ENCODE data around the gene RNF130.

The RNF130 gene

GRCh38 chr5:180084638-180085561 is 13.3 kb upstream of the RNF130 start:
- no peak for FAIRE-seq

- no peak for FAIRE-seq
These were observed 12.0 kb upstream of the RNF130 start for GRCh38 chr5:180083529-180084060.

- FAIRE-seq, result no peak
These were observed 11.3 kb upstream of the RNF130 start for GRCh38 chr5:180082633-180083420.

- FAIRE-seq, result no peak
These were observed 9.9 kb upstream of the RNF130 start for GRCh38 chr5:180081481-180081880.

- FAIRE-seq, result no peak
These were observed 9.1 kb upstream of the RNF130 start for GRCh38 chr5:180080486-180081280.

- no peak for FAIRE-seq
These were observed 8.3 kb upstream of the RNF130 start for GRCh38 chr5:180079702-180080466.

- no peak for FAIRE-seq
These were observed 6.8 kb upstream of the RNF130 start for GRCh38 chr5:180078348-180078747.

- no peak for FAIRE-seq
These were observed 6.2 kb upstream of the RNF130 start for GRCh38 chr5:180077594-180078284.

GRCh38 chr5:180075703-180076102 is 4.1 kb upstream of the RNF130 start:
- FAIRE-seq, result no peak

GRCh38 chr5:180074462-180074861 is 2.9 kb upstream of the RNF130 start:
- FAIRE-seq, result no peak

- FAIRE-seq, result no peak
These were observed 997 bp upstream of the RNF130 start for GRCh38 chr5:180072556-180072955.

- no peak for FAIRE-seq
These were observed 643 bp upstream of the RNF130 start for GRCh38 chr5:180072256-180072548.

GRCh38 chr5:180070756-180071530 is 616 bp downstream of the RNF130 start:
- no peak for FAIRE-seq

- no peak for FAIRE-seq
These were observed 1.8 kb downstream of the RNF130 start for GRCh38 chr5:180069589-180070247.

- no peak for FAIRE-seq
These were observed 3.0 kb downstream of the RNF130 start for GRCh38 chr5:180068519-180069090.

GRCh38 chr5:180067986-180068385 is 3.6 kb downstream of the RNF130 start:
- FAIRE-seq, result no peak

- FAIRE-seq, result no peak
These were observed 11.4 kb downstream of the RNF130 start for GRCh38 chr5:180060192-180060591.

GRCh38 chr5:180059326-180059725 is 12.2 kb downstream of the RNF130 start:
- no peak for FAIRE-seq

- FAIRE-seq, result no peak
These were observed 15.4 kb downstream of the RNF130 start for GRCh38 chr5:180056153-180056552.

GRCh38 chr5:180054226-180054625 is 17.3 kb downstream of the RNF130 start:
- no peak for FAIRE-seq

Data from colon (tissue), 2 donors.